Measurements from ENCODE around the gene PDE3A.

The PDE3A gene

GRCh38 chr12:20404576-20405346 is 36.4 kb downstream of the PDE3A start:
- DNase-seq (ENCODE audit: extremely low read depth, low read depth): peak; percentile 6
- no peak for TF ChIP-seq CTCF (IDR thresholded peaks at IDR 0.05; ENCODE audit: low read depth, low read length, missing control alignments)
- H3K4me3 ChIP-seq (replicated peaks; ENCODE audit: low read depth, low read length): no peak overlapping the region

GRCh38 chr12:20409607-20410377 is 41.5 kb downstream of the PDE3A start:
- H3K4me3 ChIP-seq (replicated peaks; ENCODE audit: low read depth, low read length): no peak overlapping the region
- DNase-seq (ENCODE audit: extremely low read depth, low read depth): no peak
- no peak for TF ChIP-seq CTCF (IDR thresholded peaks at IDR 0.05; ENCODE audit: low read depth, low read length, missing control alignments)

- TF ChIP-seq CTCF (IDR thresholded peaks at IDR 0.05; ENCODE audit: low read depth, low read length, missing control alignments): no peak
- DNase-seq (ENCODE audit: extremely low read depth, low read depth): no peak
- no peak overlapping the region for H3K4me3 ChIP-seq (replicated peaks; ENCODE audit: low read depth, low read length)
These were observed 42.4 kb downstream of the PDE3A start for GRCh38 chr12:20410734-20411133.

GRCh38 chr12:20411345-20411744 is 43.0 kb downstream of the PDE3A start:
- no peak overlapping the region for H3K4me3 ChIP-seq (replicated peaks; ENCODE audit: low read depth, low read length)
- DNase-seq (ENCODE audit: extremely low read depth, low read depth): no peak
- no peak for TF ChIP-seq CTCF (IDR thresholded peaks at IDR 0.05; ENCODE audit: low read depth, low read length, missing control alignments)

GRCh38 chr12:20415028-20415427 is 46.7 kb downstream of the PDE3A start:
- DNase-seq (ENCODE audit: extremely low read depth, low read depth): no peak
- TF ChIP-seq CTCF (IDR thresholded peaks at IDR 0.05; ENCODE audit: low read depth, low read length, missing control alignments): no peak
- no peak overlapping the region for H3K4me3 ChIP-seq (replicated peaks; ENCODE audit: low read depth, low read length)

- no peak for DNase-seq (ENCODE audit: extremely low read depth, low read depth)
- no peak overlapping the region for H3K4me3 ChIP-seq (replicated peaks; ENCODE audit: low read depth, low read length)
- no peak for TF ChIP-seq CTCF (IDR thresholded peaks at IDR 0.05; ENCODE audit: low read depth, low read length, missing control alignments)
These were observed 47.3 kb downstream of the PDE3A start for GRCh38 chr12:20415641-20416040.
